CD4-positive, alpha-beta T cell treated with Interleukin-15 for 4 hours (primary cell): ENCODE data around the gene KRAS.
A peak's percentile ranks its signal among the peaks of the same experiment; 100 is the strongest.

Experiments
- DNase-seq: peaks from one replicate; pipeline ENCODE4 v3.0.0-alpha.2; 2020; ENCODE audit warnings: low spot score

KRAS gene

DNA sequence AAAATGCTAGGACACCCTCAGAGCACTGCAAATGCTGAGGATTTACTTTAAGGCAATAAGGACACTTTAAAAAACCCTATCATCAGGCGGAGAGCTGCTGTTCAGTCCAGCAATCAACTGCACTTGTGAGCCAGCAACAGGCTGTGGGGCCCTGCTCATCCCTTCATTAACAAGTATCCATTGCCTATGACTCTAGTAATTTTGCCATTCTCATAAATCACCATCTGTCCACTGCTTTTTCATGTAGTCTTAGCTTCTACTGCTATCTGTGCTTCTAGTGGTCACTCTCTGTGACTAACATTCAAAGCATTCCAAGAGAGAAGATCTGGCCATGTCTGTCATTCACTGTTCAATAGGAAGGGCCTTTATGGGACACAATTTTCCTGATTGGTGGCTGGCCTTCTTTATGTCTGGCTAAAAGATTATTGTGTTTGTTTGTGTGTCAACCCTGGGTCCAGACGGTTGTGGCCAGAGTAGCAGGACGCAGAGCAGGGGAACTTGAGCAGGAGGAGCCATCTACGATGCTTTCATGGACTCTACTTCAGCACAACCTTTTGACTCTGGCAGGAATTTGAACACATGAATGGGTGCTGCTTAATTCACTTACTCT, 3.6 kb upstream of the KRAS start:
- DNase-seq, result no peak

- no peak for DNase-seq
Observed at GRCh38 chr12:25253371-25254068, 2.8 kb upstream of the KRAS start.

DNA sequence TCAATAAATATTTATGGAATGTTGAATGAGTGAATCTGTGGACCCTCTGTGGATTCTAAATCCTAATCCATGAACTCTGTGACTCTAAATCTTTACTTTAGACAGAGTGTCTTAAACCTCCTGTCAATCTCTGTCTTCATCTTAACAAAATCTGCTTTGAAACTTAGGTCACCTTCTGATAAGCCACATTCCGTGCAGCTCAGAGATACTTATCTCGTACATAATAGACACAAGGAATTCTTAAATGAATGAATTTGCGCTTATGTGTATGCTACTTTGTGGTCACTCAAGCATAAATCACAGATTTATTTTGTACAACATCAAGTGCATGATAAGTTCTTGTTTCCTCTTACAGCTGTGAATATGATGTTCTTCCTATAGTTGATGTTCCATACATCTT, 2.2 kb upstream of the KRAS start:
- no peak for DNase-seq

DNA sequence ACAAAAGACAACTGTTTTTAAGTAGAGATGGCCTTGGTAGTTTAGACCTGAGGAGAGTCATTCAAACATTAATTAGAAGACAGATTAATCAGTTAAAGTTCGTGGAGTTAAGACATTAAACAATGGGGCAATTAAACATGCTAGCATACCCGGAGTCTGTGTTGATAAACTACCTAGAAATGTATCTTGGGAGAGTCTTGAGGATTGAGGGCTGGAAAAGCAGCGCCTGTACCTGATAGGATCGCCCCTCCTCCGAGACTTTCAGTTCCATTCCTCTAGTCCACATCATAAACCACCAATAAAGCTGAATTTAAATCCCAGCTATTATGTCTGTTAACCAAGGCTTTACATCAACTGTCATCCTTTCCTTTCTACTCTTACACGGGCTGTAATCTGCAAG, 1.0 kb upstream of the KRAS start:
- no peak for DNase-seq

- DNase-seq, result peak; percentile 35
Observed at GRCh38 chr12:25249931-25250738, 594 bp downstream of the KRAS start.

- DNase-seq, result no peak
Observed at GRCh38 chr12:25248732-25249131, 2.0 kb downstream of the KRAS start.

- DNase-seq, result no peak
Observed at GRCh38 chr12:25248137-25248536, 2.6 kb downstream of the KRAS start.

- DNase-seq, result no peak
Observed at GRCh38 chr12:25245491-25245890, 5.2 kb downstream of the KRAS start.

DNA sequence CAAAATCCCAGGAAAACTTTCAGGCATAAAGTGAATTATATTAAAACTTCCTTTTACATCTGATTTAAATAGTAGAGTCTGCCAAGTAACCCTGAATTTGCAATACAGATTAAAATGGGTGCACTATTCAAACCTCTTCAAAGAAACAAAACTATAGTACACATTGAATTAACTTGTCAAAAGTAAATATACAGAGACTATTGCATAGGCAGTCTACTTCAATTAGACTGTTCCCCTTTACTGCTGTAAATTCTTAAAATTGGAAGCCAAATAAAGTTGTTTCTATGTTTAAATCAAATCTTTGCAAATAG, 7.1 kb downstream of the KRAS start:
- DNase-seq, result no peak

- no peak for DNase-seq
Observed at GRCh38 chr12:25242981-25243679, 7.6 kb downstream of the KRAS start.

GRCh38 chr12:25241167-25242020, 9.3 kb downstream of the KRAS start:
- DNase-seq, result peak; percentile 62

DNA sequence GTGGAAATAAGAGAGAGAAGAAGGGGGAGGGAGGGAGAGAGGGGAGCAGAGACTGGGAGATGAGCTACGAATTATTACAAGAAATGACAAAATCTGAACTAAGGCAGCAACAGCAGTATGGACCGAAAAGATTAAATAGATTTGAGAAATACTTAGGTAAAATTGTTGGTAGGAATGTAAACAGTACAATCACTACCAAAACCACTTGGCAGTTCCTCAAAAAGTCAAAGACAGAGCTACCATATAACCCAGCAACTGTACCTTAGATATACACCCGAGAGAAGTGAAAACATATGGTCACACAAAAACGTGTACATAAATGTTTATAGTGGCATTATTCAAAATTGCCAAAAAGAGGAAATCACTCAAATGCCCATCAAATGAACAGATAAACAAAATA, 14.1 kb downstream of the KRAS start:
- no peak for DNase-seq

- no peak for DNase-seq
Observed at GRCh38 chr12:25236190-25236589, 14.5 kb downstream of the KRAS start.

- no peak for DNase-seq
Observed at GRCh38 chr12:25213338-25213737, 37.4 kb downstream of the KRAS start.

GRCh38 chr12:25208554-25208953, 42.2 kb downstream of the KRAS start:
- DNase-seq, result no peak

GRCh38 chr12:25207846-25208245, 42.9 kb downstream of the KRAS start:
- DNase-seq, result no peak

DNA sequence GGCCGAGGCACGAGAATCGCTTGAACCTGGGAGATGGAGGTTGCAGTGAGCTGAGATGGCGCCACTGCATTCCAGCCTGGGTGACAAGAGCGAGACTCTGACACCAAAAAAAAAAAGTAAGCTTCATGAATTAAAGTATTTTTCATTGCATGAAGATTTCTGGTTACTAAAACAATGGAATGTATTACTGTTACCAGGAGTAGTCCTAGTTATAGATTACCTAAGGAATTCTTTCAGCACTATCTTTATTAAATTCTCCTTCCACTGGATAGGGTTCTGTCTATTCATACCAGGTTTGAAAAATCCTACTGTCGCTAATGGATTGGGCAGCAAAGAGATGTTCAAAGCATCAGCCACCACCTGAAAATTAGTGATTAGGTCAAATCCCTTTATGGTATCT, 43.3 kb downstream of the KRAS start:
- DNase-seq, result no peak

GRCh38 chr12:25202137-25202536, 48.6 kb downstream of the KRAS start:
- no peak for DNase-seq

DNA sequence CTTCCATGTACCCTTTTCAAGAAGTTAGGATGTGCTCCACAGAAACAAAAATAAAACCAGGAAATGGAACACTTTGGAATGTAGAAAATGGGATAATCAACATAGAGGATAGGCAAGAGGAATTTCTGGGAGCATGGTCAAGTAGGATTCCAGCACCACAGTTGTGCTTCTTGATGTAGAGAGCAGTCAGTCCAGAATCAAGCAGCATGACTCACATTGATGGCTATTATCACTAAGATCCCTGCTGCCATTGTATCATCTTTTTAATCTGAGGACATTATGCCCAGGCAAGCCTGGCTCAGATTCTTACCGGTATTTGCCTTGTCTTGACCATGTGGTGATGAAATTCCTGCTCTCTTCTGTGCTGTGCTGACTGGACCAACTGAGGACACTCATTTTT, 50.0 kb downstream of the KRAS start:
- DNase-seq, result no peak

DNA sequence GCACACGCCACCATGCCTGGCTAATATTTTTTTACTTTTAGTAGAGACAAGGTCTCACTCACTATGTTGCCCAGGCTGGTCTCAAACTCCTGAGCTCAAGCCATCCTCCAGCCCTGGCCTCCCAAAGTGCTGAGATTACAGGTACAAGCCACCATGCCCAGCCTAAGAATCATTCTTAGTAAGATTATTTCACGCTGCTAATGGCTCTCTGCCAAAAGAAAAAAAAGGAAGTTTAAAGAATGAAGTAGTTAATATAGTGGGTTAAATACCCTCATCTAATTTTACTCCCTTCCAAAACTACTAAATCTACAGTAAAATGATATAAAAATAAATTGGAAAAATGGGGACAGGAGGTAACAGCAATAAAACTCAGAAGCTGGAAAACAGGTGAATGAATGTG, 53.1 kb downstream of the KRAS start:
- DNase-seq, result no peak

DNA sequence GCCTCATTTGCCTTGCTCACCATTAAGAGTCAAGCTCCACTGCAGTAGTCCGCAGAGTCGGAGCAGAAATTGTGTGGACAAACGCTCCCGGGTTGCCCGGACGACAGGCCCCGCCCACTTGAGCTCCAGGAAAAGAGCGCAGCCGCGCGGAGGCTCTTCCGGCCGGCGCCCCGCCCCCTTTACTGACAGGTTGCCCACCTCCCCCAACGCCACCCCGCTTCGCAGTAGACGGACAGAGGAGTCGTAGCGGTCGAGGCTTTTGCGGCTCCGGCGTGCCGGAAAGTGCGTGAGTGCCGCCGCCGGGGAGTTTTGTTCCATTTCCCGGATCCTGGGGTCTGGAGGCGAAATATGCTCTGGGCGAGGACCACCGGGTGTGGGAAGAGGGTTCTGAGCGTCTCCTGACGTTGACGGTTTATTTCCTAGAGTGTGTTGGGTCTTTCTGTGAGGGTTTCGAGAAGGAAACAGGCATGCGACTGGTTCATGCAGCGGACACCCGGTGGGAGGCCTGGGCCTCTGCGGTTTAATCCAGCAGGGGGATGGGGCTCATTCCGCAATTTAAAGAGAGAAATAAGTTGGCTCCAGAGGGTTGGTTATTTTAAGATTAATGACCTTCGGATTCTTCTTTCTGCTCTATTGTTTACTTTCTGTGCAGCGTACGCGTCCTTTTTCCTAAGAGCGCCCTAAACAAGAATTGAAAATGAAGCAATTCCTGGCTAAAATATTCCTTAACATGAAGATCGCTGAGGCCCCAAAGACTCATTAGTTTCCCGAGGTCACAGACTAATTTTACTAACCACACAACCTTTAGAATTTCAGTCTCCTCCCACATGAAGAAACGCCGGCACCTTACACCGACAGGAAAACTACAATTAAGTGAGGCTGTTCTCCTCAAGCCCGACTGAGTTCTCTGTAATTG, 55.4 kb downstream of the KRAS start, which contains the start of the genes DNAI7 and ETFRF1:
Gene DNAI7 (minus strand): TSS at position 105 of the 916 bp plus-strand sequence. CDS start 82 bp downstream, at position 23.
Gene ETFRF1 (plus strand): TSS at position 182 of the 916 bp plus-strand sequence. CDS start 8,720 bp downstream, outside the sequence.
- DNase-seq, result peak; percentile 96
